Measurements from ENCODE around the gene GALNTL6.
"Not testable (repeated sequence)": the region's sequence is repeated elsewhere in the genome, so short reads cannot be mapped to it uniquely, and the experiment has no call there.

Gene GALNTL6

GRCh38 chr4:172945611-172946010 lies 1132.4 kb downstream of the GALNTL6 start:
- no peak for DNase-seq (ENCODE audit: low read depth)

GRCh38 chr4:172946503-172946902 lies 1133.3 kb downstream of the GALNTL6 start:
- DNase-seq (ENCODE audit: low read depth) = no peak

- DNase-seq (ENCODE audit: low read depth) = no peak
These were observed 1134.4 kb downstream of the GALNTL6 start for GRCh38 chr4:172947594-172947993.

- no peak for DNase-seq (ENCODE audit: low read depth)
These were observed 1137.8 kb downstream of the GALNTL6 start for GRCh38 chr4:172950990-172951389.

- no peak for DNase-seq (ENCODE audit: low read depth)
These were observed 1138.7 kb downstream of the GALNTL6 start for GRCh38 chr4:172951679-172952451.

GRCh38 chr4:172953896-172954568 lies 1140.8 kb downstream of the GALNTL6 start:
- no peak for DNase-seq (ENCODE audit: low read depth)

- not testable (repeated sequence) for DNase-seq (ENCODE audit: low read depth)
These were observed 1143.1 kb downstream of the GALNTL6 start for GRCh38 chr4:172956340-172956739.

GRCh38 chr4:172957216-172957615 lies 1144.0 kb downstream of the GALNTL6 start:
- DNase-seq (ENCODE audit: low read depth) = no peak

GRCh38 chr4:172962564-172963353 lies 1149.6 kb downstream of the GALNTL6 start:
- no peak for DNase-seq (ENCODE audit: low read depth)

GRCh38 chr4:172963498-172964294 lies 1150.5 kb downstream of the GALNTL6 start:
- DNase-seq (ENCODE audit: low read depth) = no peak

- not testable (repeated sequence) for DNase-seq (ENCODE audit: low read depth)
These were observed 1157.0 kb downstream of the GALNTL6 start for GRCh38 chr4:172970189-172970588.

- DNase-seq (ENCODE audit: low read depth) = no peak
These were observed 1161.4 kb downstream of the GALNTL6 start for GRCh38 chr4:172974586-172974985.

- DNase-seq (ENCODE audit: low read depth) = no peak
These were observed 1162.5 kb downstream of the GALNTL6 start for GRCh38 chr4:172975651-172976229.

GRCh38 chr4:172977491-172978041 lies 1164.4 kb downstream of the GALNTL6 start:
- not testable (repeated sequence) for DNase-seq (ENCODE audit: low read depth)

GRCh38 chr4:172978848-172979247 lies 1165.6 kb downstream of the GALNTL6 start:
- no peak for DNase-seq (ENCODE audit: low read depth)

GRCh38 chr4:172979332-172979731 lies 1166.1 kb downstream of the GALNTL6 start:
- no peak for DNase-seq (ENCODE audit: low read depth)

GRCh38 chr4:172980219-172980618 lies 1167.0 kb downstream of the GALNTL6 start:
- DNase-seq (ENCODE audit: low read depth) = no peak

GRCh38 chr4:172982151-172982590 lies 1169.0 kb downstream of the GALNTL6 start:
- DNase-seq (ENCODE audit: low read depth) = no peak

- no peak for DNase-seq (ENCODE audit: low read depth)
These were observed 1169.8 kb downstream of the GALNTL6 start for GRCh38 chr4:172983014-172983413.

GRCh38 chr4:172983631-172984030 lies 1170.4 kb downstream of the GALNTL6 start:
- no peak for DNase-seq (ENCODE audit: low read depth)

GRCh38 chr4:172985552-172985951 lies 1172.3 kb downstream of the GALNTL6 start:
- no peak for DNase-seq (ENCODE audit: low read depth)
